HS-5 (cell line): ENCODE measurements around the gene CHST6.
"Not testable (repeated sequence)": the region's sequence is repeated elsewhere in the genome, so short reads cannot be mapped to it uniquely, and the experiment has no call there.

ENCODE experiments used
- DNase-seq: peaks from one replicate; pipeline ENCODE4 v3.0.0-alpha.2; 2012; ENCODE audit warnings: low read depth

The CHST6 gene

GRCh38 chr16:75502916-75503605 lies 7.8 kb upstream of the CHST6 start:
- no peak for DNase-seq

DNA sequence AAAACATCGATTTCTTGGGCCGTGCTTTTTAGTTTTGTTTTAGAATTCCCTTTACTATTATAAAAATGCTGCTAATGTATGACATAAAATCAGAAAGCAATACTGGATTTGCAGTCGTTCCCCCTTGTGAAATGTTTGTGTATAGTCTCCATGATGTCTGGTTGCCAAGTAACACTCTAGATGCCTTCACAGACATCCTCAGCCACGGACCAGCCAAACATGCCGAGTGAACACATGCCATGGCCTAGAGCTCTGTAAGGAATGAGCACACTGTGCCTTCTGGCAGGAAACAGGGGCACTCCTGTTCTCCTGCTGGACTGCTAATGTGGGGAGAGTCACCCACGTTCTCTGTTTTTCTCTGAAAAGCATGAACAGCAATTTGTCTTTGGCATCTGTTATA lies 6.6 kb upstream of the CHST6 start:
- not testable (repeated sequence) for DNase-seq

GRCh38 chr16:75501359-75501758 lies 6.1 kb upstream of the CHST6 start:
- DNase-seq, result no peak

DNA sequence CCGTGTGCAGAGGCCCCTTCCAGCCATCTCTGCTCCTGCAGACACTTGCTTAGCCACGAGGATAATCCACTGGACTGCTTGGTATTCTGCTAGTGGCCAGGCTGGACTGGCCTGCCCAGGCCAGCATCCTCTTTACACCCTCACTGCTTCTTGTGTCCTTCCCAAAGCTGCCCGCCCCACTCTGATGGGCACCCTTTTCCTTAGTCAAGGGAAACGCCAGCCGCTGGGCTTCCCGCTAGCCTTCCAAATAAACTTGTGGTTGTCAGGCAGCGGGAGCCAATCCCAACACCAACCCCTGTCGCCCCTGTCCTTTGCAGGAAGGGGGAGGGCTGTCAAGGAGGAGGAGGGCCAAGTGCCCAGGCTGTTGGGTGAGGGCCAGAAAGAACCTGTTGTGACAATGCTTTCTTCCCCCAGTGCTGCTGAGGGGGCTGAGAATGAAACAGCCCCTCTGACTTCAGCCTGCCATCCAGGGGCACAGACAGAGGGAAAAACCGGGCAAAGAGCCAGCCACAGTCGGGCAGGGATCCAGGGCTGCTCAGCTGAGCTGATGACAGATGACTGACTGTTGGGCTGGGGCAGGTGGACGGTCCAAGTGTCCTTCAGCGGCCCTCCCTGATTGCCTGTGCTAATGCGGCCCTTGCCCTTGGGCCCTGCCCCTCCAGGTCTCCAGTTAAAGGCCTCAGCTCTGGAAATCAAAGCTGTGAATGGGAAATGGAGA lies 3.5 kb upstream of the CHST6 start:
- not testable (repeated sequence) for DNase-seq

DNA sequence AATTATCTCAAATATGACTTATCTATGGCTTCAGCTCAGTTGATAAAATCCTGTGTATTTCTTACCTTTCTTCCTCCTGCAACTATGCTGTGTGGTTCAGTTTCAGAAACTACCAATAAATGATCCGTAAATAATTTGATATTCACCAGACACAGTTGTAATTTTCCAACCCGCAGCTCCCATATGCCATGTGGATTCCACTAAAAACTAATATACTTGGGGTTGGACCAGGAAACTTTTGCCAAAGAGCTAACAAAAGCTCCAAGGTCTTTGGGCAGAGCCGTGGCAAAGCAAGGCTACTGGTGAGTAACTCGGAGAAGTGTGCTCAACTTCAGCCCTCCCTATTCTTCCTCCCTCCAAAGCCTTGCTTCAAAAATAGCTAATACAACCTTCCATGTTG lies 2.3 kb upstream of the CHST6 start:
- DNase-seq, result no peak

DNA sequence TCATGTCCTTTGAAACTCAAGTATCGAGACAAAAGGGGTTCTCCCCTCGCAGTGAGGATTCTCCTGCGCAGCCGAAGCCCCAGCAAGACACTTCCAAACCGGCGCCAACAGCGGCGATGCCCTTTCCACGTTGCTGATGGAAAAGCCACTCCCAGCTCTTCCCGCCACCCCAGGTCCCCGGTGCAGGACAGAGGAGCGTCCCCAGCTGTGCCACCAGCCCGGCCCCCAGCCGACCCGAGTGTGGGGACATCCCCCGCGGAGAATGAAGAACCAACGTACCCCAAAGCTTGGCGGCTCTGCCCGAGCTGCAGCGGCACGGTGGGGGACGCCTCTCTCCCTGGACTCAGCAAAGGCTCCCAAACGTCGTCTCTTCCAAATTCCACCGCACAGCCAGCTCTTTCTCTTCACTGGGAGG lies 573 bp downstream of the CHST6 start:
- no peak for DNase-seq

DNA sequence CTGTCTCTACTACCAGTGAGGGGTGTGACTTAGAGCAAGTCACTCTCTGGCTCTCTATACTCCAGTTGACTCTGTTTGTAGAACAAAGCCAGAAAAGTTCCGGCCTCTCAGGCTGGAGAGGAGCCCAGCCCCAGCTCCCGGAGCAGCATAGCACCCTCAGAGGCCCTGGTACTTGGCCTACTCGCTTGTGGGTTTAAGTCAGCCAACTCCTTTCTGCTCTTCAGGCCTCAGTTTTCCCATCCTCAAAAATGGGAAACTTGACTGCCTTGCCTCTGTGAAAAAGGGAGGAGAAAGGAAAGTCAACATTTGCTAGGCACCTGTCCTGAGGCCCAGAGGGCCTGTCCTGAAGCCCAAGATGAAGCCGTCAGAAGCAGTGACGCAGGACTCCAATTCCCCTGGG lies 1.1 kb downstream of the CHST6 start:
- no peak for DNase-seq

GRCh38 chr16:75491876-75492275 lies 3.4 kb downstream of the CHST6 start:
- DNase-seq, result no peak

- DNase-seq, result no peak
These were observed 6.9 kb downstream of the CHST6 start for GRCh38 chr16:75488322-75488721.

- DNase-seq, result no peak
These were observed 8.4 kb downstream of the CHST6 start for GRCh38 chr16:75486676-75487313.

DNA sequence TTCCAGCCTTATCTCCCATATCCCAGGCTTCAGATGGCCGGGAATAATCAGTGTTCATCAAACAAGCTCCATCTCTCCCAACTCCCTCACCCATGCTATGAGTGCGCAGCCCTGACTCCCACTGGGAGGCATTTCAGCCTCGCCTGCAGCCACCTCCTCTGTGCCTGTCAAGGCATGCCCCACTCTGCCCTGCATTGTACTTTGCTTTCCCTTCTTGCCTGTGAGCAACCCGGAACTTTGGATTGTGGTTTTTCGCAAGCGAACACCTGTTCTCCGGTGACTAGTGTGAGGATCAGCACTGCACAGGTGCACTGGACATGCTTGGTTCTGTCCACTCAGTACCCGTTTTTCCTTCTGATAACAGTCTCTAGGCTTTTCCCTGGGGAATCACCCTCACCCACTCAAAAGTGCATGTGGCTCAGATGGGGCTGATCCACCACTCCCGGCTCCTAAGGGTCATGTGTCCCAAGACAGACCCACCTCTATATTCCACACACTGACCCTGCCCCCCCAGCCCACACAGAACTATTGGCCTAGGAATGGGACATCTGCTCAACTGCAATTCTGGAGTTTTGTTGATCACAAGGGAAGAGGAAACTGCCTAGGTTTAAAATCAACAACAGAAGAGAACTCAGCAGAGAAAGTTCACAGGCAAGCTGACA lies 9.1 kb downstream of the CHST6 start:
- no peak for DNase-seq

GRCh38 chr16:75485230-75486013 lies 9.8 kb downstream of the CHST6 start:
- DNase-seq, result no peak

- no peak for DNase-seq
These were observed 12.0 kb downstream of the CHST6 start for GRCh38 chr16:75483222-75483621.

DNA sequence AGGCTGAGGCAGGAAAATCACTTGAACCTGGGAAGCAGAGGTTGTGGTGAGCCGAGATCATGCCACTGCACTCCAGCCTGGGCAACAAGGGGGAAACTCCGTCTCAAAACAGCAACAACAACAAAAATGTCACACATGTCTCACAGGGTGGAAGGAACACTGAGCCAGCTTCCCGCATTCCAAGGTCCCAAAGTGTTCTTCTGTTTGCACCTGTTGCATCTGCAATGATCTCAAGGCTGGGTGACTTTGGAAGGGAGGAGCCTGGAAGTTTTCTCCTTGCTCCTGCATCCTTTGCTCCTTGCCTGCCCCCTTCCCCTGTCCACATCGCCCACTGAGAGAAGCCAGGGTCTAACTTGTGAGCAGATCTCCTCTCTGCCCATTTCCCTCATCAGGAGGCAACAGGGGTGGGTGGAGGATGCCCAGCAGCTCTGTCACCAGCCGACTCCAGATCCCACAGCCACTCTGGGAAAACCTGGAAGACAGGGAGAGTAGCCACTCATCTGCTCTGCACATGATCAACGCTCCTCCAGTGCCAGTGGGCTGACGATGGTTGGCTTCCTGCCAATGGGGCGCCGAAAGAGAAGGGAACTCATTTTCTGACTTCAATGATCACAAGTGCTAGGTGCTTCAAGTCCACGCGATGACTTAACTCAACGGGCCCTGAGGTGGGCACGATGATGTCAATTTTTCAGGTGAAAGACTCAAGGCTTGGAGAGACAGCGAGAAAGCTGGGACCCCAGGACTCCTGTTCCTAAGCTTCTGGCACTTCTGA lies 12.6 kb downstream of the CHST6 start:
- no peak for DNase-seq

GRCh38 chr16:75481475-75481874 lies 13.8 kb downstream of the CHST6 start:
- DNase-seq, result no peak

GRCh38 chr16:75479421-75479990 lies 15.7 kb downstream of the CHST6 start:
- DNase-seq, result no peak

DNA sequence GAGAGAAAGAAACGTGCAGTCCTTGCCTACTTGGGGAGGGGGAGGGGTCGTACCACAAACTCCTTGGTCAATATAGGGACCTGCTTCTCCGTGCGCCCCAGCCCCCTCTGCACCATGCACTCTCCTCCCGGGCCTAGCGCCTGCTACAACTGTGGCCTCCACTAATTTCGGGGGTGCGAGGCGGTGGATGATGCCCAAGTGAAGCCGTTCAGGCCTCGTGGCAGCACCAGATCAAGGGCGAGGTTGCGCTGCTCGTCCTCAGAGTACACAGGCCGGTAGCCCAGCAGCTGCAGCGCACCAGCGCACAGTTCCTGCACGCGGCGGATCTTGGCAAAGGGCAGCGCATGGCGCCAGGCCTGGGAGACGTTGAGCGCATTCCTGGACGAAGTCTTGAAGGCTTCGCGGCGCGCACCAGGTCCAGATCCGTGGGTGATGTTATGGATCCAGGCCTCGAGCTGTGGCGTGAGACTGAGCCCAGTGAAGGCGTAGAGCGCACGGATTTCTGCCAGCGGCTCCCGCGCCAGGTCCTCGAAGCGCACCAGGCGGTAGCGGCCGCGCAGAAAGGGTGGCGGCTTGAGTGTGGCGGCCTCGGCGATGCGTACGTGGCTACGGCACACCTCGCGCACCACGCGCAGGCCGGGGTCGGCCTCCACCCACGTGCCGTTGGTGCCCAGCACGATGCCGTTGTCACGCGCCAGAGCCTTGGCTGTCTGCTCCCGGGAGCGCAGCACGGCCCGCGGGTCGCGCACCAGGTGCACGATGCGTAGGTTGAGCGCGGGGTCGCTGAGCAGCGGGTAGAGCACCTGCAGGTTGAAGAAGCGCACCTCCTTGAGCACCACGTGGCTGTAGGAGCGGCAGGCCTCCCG lies 16.5 kb downstream of the CHST6 start:
- no peak for DNase-seq

- no peak for DNase-seq
These were observed 17.4 kb downstream of the CHST6 start for GRCh38 chr16:75477680-75478473.

GRCh38 chr16:75476817-75477216 lies 18.4 kb downstream of the CHST6 start:
- no peak for DNase-seq
